Prostate gland (tissue), 2 donors: Measurements from ENCODE around the gene NOTUM. TPM values are rescaled to one million over a fixed set of nuclear protein-coding genes. Genes with fewer than 3 reads are reported as not detected.

Source experiments
- DNase-seq: peaks from one replicate; pipeline ENCODE4 v3.0.0-alpha.2; 2019; ENCODE audit warnings: low spot score
- H3K27ac ChIP-seq, 2 donors: fragments of 200-600 bp; sonication (generic); 2 replicates each; pipeline ENCODE4 v1.5.1; 2017 to 2019
- H3K27me3 ChIP-seq: fragments of 200-600 bp; sonication (generic); replicated peaks from 2 replicates; pipeline ENCODE4 v1.5.1; 2019; ENCODE audit not compliant: insufficient read depth
- H3K36me3 ChIP-seq, 2 donors: fragments of 200-600 bp; sonication (generic); 1 replicate in 1 of 2; 2 replicates in 1 of 2; pipeline versions ENCODE4 v1.5.1 to v1.8.1; 2017 to 2019
- H3K4me1 ChIP-seq: fragments of 200-600 bp; sonication (generic); replicated peaks from 2 replicates; pipeline ENCODE4 v1.5.1; 2019
- H3K4me3 ChIP-seq, 2 donors: fragments of 200-600 bp; sonication (generic); 2 replicates each; pipeline ENCODE4 v1.5.1; 2017 to 2019
- H3K9me3 ChIP-seq: fragments of 200-600 bp; sonication (generic); 2 replicates; pipeline ENCODE4 v1.5.1; 2017
- POLR2A ChIP-seq: fragments of 450-650 bp; IDR thresholded peaks from one replicate; pipeline ENCODE4 v1.6.1; 2016; ENCODE audit warnings: antibody characterized with exemption, mild to moderate bottlenecking
- POLR2AphosphoS5 ChIP-seq: sonication (generic); formaldehyde crosslinking; IDR thresholded peaks from one replicate; pipeline ENCODE4 v1.6.1; 2017; ENCODE audit warnings: antibody characterized with exemption
- WGBS: methylation state at CpG from one replicate; pipeline ENCODE4 v1.1.5; 2018; 5-methylcytosine and 5-hydroxymethylcytosine counted together
- intact Hi-C: fragments of 100-400 bp; cut with DNase I; formaldehyde crosslinking; loops from one replicate; pipeline ENCODE4 v1.14.2; 2022
- total RNA-seq, 2 donors: library from RNA; depleted of rRNA; stranded (reverse); fragments of >200 nt; gene quantifications; one replicate each; pipeline ENCODE4 v1.1.0, GENCODE V29; 2016
- TF ChIP-seq, protein P1 (sequence below), 4 experiments: fragments of 200-600 bp in 2 of 4; fragments of 450-650 bp in 2 of 4; sonication (generic) in 2 of 4; IDR thresholded peaks; 1 replicate in 3 of 4; 2 replicates in 1 of 4; pipeline ENCODE4 v1.5.1; 2016 to 2019; ENCODE audit warnings: antibody characterized with exemption in 4 of 4, mild to moderate bottlenecking in 2 of 4, moderate library complexity in 2 of 4

NOTUM gene
- total RNA-seq, 2 donors from 2014 or later: 0.50 to 8.3 TPM

DNA sequence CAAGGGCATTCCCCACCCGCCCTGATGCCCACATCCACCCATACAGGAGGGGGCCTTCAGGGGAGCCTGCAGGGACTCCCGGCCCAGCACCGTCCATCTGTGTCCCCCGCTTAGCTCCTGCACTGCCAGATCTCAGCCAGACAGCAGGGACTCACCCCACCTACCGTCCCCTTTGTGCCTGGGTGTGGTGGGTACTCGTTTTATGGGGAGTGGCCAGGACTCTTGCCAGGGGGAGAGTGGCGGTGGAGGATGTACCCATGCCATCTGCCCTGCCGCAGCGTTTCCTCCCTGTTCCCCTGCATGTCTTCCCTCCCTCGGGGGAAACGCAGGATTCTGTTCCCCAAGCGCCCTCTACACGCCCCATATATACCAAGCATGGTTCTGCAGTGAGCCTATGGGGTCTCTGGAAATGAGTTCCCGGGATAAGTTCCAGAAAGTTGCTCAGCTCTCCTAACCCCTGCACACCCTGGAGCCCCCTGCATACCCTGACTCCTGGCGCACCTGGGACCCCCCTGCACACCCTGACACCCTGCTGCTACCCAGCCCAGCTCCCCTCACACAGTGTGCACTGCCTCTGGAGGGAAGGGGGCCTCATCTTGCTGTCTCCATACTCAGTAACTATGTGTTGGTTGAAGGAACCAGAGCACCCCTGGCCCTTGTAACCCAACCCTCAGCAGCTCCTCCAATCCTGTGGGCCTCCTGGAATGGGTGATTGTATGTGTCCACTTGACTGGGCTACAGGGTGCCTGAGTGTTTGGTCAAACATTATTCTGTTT is 29.2 kb downstream of the NOTUM start:
- no peak for TF ChIP-seq POLR2A
- no peak for TF ChIP-seq POLR2AphosphoS5
- WGBS: 34% methylated on average over 13 of the region's 15 CpGs
- Histone ChIP-seq H3K27me3 (no peaks in the 10 kb centered on the region), H3K36me3 (no peaks in the 10 kb centered on the region), H3K9me3 (no peaks in the 10 kb centered on the region), H3K4me3 (no peak overlapping the region), H3K27ac (no peak overlapping the region), H3K4me1 (peaks cover 8% of the 10 kb centered on the region)
- no peak for DNase-seq
- intact Hi-C loops: no loop called here

DNA sequence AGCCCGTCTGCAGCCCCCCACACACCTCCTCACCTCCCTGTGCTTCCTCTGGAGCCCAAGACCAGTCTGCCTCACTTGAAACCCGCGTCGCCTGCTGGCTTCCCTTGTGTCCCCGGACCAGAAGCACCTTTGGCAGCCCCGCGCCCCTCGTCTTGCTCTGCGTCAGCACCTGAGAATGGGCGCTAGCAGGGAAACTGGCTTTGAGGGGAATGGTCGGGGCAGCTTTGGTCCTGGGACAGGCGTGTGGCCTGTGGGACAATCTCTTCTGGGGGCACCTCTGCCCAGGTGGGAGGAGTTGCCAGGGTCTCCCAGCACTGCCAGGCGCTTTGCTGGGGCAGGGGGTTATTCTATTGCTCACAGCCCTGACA is 29.8 kb downstream of the NOTUM start:
- H3K4me3 ChIP-seq: no peak overlapping the region
- 50% methylated on average over 12 of the region's 13 CpGs for WGBS
- TF ChIP-seq, protein P1, sequence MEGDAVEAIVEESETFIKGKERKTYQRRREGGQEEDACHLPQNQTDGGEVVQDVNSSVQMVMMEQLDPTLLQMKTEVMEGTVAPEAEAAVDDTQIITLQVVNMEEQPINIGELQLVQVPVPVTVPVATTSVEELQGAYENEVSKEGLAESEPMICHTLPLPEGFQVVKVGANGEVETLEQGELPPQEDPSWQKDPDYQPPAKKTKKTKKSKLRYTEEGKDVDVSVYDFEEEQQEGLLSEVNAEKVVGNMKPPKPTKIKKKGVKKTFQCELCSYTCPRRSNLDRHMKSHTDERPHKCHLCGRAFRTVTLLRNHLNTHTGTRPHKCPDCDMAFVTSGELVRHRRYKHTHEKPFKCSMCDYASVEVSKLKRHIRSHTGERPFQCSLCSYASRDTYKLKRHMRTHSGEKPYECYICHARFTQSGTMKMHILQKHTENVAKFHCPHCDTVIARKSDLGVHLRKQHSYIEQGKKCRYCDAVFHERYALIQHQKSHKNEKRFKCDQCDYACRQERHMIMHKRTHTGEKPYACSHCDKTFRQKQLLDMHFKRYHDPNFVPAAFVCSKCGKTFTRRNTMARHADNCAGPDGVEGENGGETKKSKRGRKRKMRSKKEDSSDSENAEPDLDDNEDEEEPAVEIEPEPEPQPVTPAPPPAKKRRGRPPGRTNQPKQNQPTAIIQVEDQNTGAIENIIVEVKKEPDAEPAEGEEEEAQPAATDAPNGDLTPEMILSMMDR (IDR thresholded peaks at IDR 0.05): no peak
- no peak for TF ChIP-seq POLR2AphosphoS5
- H3K9me3 ChIP-seq: no peaks in the 10 kb centered on the region
- H3K27me3 ChIP-seq: no peaks in the 10 kb centered on the region
- no peak overlapping the region for H3K27ac ChIP-seq
- intact Hi-C loops: no loop called here
- no peak for DNase-seq
- no peaks in the 10 kb centered on the region for H3K36me3 ChIP-seq
- H3K4me1 ChIP-seq: peaks cover 10% of the 10 kb centered on the region

DNA sequence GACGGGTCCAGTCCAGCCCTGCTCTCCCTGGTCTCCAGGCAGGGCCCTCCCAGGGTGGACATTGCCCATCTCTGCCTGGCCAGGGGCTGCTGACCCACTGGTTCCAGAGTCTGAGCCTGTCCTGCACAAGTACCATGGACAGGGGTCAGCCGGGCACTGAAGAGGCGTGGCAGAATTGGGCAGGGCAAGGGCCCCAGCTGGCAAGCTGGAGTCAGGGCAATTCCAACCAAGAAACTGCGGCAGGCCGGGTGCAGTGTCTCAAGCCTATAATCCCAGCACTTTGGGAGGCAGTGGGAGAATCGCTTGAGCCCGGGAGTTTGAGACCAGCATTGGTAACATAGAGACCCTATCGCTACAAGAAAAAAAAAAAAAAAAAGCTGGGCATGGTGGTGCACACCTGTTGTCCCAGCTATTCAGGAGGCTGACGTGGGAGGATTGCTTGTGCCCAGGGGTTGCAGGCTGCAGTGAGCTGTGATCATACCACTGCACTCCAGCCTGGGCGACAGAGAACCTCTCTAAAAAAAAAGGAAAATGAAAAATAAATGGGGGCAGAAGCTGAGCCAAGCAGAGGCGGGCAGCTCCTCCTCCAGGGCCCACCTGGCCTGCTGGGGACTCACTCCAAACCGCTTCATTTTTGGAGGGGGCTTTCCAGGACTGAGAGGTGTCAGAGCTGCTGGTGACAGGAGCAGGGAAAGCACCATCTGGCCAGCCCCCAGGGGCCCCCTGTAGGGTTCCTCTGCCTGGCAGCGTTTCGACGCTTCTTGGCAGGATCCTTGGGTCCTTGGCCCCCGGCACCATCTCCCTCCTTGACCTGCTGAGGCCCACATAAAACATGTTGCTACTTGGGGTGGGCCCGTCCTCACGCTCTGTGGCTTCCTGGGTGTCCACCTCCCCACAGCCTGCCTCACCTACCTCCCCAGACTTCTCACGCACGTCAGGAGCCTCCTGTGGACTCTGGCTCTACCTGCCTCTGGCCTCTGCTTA is 30.6 kb downstream of the NOTUM start:
- Histone ChIP-seq H3K36me3 (no peaks in the 10 kb centered on the region), H3K27ac (no peak overlapping the region), H3K4me3 (no peak overlapping the region), H3K4me1 (peaks cover 15% of the 10 kb centered on the region), H3K27me3 (no peaks in the 10 kb centered on the region), H3K9me3 (no peaks in the 10 kb centered on the region)
- no peak for DNase-seq
- WGBS: 54% methylated on average over 20 of the region's 20 CpGs
- TF ChIP-seq POLR2AphosphoS5 (no peak), POLR2A (no peak)
- TF ChIP-seq, protein P1 (IDR thresholded peaks at IDR 0.05): no peak
- intact Hi-C loops: no loop called here

DNA sequence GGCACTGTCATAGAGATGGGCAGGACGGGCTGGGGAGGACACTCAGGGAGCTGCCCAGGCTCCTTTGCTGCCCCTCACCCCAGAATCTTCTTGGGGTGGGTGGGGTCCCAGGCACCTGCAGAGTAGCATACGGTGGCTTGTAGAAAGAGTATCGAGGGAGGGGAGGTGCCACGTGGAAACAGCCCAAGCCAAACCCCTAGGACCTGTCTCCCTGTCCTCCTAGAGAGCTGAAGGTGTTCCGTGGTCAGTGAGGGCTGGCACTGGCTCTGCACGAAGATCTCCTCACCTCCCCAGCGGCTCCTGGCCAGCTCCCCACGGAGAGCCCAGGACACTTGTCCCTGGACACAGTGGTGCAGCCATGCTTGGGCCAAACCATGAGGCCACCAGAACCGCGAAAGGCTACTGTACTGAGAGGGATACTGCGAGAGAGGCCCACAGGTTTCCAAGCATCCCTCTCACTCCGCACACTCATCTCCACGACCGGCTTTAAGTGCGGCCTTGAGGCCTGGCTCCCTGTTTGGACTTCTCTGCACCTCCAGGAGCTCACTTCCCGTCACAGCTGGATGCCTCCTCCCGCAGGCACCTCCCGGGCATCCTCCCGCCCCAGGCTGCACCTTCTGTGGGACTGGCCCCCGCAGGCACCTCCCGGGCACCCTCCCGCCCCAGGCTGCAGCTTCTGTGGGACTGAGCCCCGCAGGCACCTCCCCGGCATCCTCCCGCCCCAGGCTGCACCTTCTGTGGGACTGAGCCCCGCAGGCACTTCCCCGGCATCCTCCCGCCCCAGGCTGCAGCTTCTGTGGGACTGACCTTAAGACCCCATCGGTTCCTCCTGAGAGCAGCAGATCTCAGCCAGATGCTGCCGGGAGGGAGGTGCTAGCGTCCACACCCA is 31.5 kb downstream of the NOTUM start:
- WGBS: 90% methylated on average over 31 of the region's 31 CpGs
- Histone ChIP-seq H3K9me3 (no peaks in the 10 kb centered on the region), H3K36me3 (no peaks in the 10 kb centered on the region), H3K27me3 (no peaks in the 10 kb centered on the region), H3K4me3 (no peak overlapping the region), H3K27ac (no peak overlapping the region), H3K4me1 (peaks cover 15% of the 10 kb centered on the region)
- no peak for TF ChIP-seq POLR2A
- no peak for DNase-seq
- intact Hi-C loops: no loop called here

DNA sequence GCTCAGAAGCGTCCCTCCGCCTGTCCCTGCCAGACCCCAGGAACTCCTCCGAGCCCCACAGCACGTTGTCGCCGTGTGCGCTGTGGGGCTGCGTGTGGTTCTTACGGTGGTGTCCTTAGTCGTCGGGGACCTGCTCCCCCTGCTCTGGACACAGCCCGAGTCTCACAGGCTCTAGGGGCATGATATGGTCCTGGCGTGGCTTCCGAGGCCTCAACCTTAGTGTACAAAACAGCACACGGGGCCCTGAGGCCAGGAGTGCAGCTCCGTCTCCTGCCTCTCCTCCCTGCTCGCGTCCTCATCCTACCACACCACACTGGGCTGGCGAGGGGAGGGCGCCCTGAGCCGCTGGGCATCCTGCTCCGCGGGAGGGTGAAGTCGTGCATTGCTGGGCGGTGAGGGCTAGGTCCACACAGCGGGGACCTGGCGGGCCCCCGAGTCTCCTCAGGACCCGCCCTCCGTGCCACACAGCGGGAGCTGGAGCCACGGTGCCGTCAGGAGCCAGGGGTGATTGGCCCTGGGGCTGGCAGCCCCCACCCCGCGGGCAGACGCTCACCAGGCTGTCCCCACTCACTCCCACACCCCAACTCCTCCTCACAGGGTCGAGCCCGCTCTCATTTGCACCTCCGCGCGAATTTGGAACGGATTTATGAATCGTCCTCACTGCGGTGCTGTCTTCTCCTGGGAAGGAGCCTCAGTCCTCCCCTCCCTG is 32.3 kb downstream of the NOTUM start:
- TF ChIP-seq POLR2AphosphoS5 (no peak), POLR2A (no peak)
- TF ChIP-seq, protein P1 (IDR thresholded peaks at IDR 0.05): no peak
- DNase-seq: no peak
- Histone ChIP-seq H3K4me3 (peak overlapping the region; percentile 89 to 98), H3K9me3 (no peaks in the 10 kb centered on the region), H3K27me3 (no peaks in the 10 kb centered on the region), H3K27ac (peak overlapping the region in 1 of 2 donors; percentile 45), H3K4me1 (peaks cover 17% of the 10 kb centered on the region), H3K36me3 (no peaks in the 10 kb centered on the region)
- intact Hi-C loops: no loop called here
- 25% methylated on average over 43 of the region's 44 CpGs for WGBS
